ENCODE results near the gene ANKRD42.

DNA sequence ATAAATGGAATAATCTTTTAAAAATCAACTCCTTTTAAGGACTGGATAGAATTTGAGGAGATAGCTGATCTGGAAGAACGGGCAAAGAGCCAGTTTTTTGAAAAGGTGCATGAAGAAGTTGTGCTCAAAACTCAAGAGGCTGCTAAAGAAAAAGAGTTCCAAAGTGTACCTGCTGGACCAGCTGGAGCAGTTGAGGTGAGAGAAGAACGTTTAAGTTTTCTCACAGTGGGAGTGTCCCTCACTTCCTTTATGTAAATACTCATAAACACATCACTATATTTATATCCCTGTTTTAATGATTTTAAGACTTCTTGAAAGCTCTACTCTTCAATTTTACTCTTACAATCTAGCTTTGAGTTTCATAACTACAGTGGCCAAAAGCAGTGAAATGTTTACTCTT, 11.7 kb upstream of the ANKRD42 start:
- TF ChIP-seq, protein P1, sequence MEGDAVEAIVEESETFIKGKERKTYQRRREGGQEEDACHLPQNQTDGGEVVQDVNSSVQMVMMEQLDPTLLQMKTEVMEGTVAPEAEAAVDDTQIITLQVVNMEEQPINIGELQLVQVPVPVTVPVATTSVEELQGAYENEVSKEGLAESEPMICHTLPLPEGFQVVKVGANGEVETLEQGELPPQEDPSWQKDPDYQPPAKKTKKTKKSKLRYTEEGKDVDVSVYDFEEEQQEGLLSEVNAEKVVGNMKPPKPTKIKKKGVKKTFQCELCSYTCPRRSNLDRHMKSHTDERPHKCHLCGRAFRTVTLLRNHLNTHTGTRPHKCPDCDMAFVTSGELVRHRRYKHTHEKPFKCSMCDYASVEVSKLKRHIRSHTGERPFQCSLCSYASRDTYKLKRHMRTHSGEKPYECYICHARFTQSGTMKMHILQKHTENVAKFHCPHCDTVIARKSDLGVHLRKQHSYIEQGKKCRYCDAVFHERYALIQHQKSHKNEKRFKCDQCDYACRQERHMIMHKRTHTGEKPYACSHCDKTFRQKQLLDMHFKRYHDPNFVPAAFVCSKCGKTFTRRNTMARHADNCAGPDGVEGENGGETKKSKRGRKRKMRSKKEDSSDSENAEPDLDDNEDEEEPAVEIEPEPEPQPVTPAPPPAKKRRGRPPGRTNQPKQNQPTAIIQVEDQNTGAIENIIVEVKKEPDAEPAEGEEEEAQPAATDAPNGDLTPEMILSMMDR (conservative IDR thresholded peaks at IDR 0.05; ENCODE audit: low read depth, low read length) = no peak
- no peak for TF ChIP-seq EZH2 (IDR thresholded peaks at IDR 0.05; ENCODE audit: borderline replicate concordance, low read depth, low read length, poor library complexity, severe bottlenecking)

Measured in A673 (cell line).